GM23248 (cell line): ENCODE results near the gene MMS22L. TPM values are rescaled to one million over a fixed set of nuclear protein-coding genes. Genes with fewer than 3 reads are reported as not detected.

ENCODE experiments used
- DNase-seq: peaks from one replicate; pipeline ENCODE4 v3.0.0-alpha.2; 2015
- H2AFZ ChIP-seq: fragments of 200-600 bp; sonication (generic); 2 replicates; pipeline ENCODE4 v1.6.1; 2016; ENCODE audit warnings: antibody characterized with exemption
- H3F3A ChIP-seq: fragments of 200-600 bp; sonication (generic); 2 replicates; pipeline ENCODE4 v1.6.1; 2016; ENCODE audit warnings: mild to moderate bottlenecking, antibody characterized with exemption, mixed run types; ENCODE audit not compliant: insufficient read depth
- H3K27ac ChIP-seq: fragments of 200-600 bp; sonication (generic); 2 replicates; pipeline ENCODE4 v1.5.1; 2016; ENCODE audit warnings: mild to moderate bottlenecking
- H3K27me3 ChIP-seq: fragments of 200-600 bp; sonication (generic); replicated peaks from 2 replicates; pipeline ENCODE4 v1.6.1; 2016; ENCODE audit warnings: mild to moderate bottlenecking; ENCODE audit not compliant: insufficient read depth
- H3K36me3 ChIP-seq: fragments of 200-600 bp; sonication (generic); 2 replicates; pipeline ENCODE4 v1.6.1; 2016; ENCODE audit warnings: low read depth, mild to moderate bottlenecking
- H3K4me1 ChIP-seq: fragments of 200-600 bp; sonication (generic); 2 replicates; pipeline ENCODE4 v1.6.1; 2016; ENCODE audit warnings: mild to moderate bottlenecking; ENCODE audit not compliant: insufficient read depth
- H3K4me2 ChIP-seq: fragments of 200-600 bp; sonication (generic); one replicate; pipeline ENCODE4 v1.6.1; 2016; ENCODE audit warnings: mild to moderate bottlenecking; ENCODE audit not compliant: unreplicated experiment
- H3K4me3 ChIP-seq: fragments of 200-600 bp; sonication (generic); 2 replicates; pipeline ENCODE4 v1.5.1; 2016; ENCODE audit warnings: mild to moderate bottlenecking
- H3K79me2 ChIP-seq: fragments of 200-600 bp; sonication (generic); 2 replicates; pipeline ENCODE4 v1.6.1; 2016; ENCODE audit warnings: mild to moderate bottlenecking; ENCODE audit not compliant: insufficient read depth
- H3K9ac ChIP-seq: fragments of 200-600 bp; sonication (generic); 2 replicates; pipeline ENCODE4 v1.6.1; 2016; ENCODE audit warnings: mild to moderate bottlenecking
- H3K9me2 ChIP-seq: fragments of 200-600 bp; sonication (generic); 2 replicates; pipeline ENCODE4 v1.6.1; 2016; ENCODE audit warnings: mixed run types, mild to moderate bottlenecking, moderate library complexity; ENCODE audit not compliant: insufficient read depth
- H3K9me3 ChIP-seq: fragments of 200-600 bp; sonication (generic); one replicate; pipeline ENCODE4 v1.6.1; 2017; ENCODE audit warnings: low read depth
- H4K20me1 ChIP-seq: fragments of 200-600 bp; sonication (generic); 2 replicates; pipeline ENCODE4 v1.6.0; 2016; ENCODE audit not compliant: insufficient read depth
- EZH2 ChIP-seq: fragments of 200-600 bp; sonication (generic); IDR thresholded peaks from 2 replicates; pipeline ENCODE4 v1.6.1; 2018; ENCODE audit warnings: antibody characterized with exemption, mild to moderate bottlenecking; ENCODE audit not compliant: insufficient read depth, poor library complexity, severe bottlenecking
- EZH2phosphoT487 ChIP-seq: fragments of 200-600 bp; sonication (generic); IDR thresholded peaks from 2 replicates; pipeline ENCODE4 v1.6.1; 2018; ENCODE audit warnings: antibody characterized with exemption, moderate library complexity, mild to moderate bottlenecking, low read depth; ENCODE audit not compliant: insufficient read depth
- whole genome bisulfite sequencing, 2 experiments: methylation state at CpG; one replicate each; pipeline ENCODE4 v1.1.6; 2015 to 2017; ENCODE audit warnings: low lambda C conversion rate in 2 of 2, low coverage in 1 of 2; ENCODE audit errors: missing lambda C conversion rate in 2 of 2; 5-methylcytosine and 5-hydroxymethylcytosine counted together
- in situ Hi-C: fragments of 300-500 bp; cut with MboI; formaldehyde crosslinking; loops from 2 replicates; pipeline ENCODE4 v1.15.0; 2020
- polyA plus RNA-seq: library from polyadenylated mRNA; unstranded; fragments of >200 nt; fragmentation: Nextera tagmentation; extraction: Ambion mirVana; gene quantifications from 2 replicates; pipeline ENCODE4 v1.2.1, GENCODE V29; 2016
- total RNA-seq: library from RNA; depleted of rRNA; stranded (reverse); fragments of >200 nt; shearing (Covaris generic); gene quantifications from 2 replicates; pipeline ENCODE4 v1.2.3, GENCODE V29; 2014

The MMS22L gene
- total and polyA plus RNA-seq, 2 experiments from 2014 or later: 4.1 to 12.9 TPM

DNA sequence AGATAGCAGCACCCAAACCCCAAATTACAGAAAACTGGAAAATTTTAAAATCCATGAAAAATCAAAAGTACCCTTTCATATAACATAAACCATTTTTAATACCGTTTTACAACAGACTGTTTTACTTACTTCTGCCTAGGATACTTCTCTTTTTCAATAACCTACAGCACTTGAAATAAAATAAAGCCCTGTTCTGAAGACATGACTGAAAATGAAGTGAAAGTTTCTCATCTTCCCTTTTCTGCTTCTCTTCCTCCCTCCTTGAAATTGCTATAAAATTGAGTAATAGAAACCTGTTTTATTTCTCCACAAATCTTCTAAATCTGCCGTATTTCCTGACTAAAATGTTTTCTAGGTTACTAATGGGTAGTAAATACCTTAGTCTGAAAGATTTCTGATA, 20.3 kb downstream of the MMS22L start:
- H3K4me1 ChIP-seq: no peaks in the 10 kb centered on the region
- H3K9ac ChIP-seq: no peak overlapping the region
- peaks cover 14% of the 10 kb centered on the region for H3K36me3 ChIP-seq
- H3K4me2 ChIP-seq: no peak overlapping the region
- no peak for DNase-seq
- no peak overlapping the region for H3K27ac ChIP-seq
- no peak overlapping the region for H2AFZ ChIP-seq
- H3K9me3 ChIP-seq: no peaks in the 10 kb centered on the region
- H4K20me1 ChIP-seq: no peaks in the 10 kb centered on the region
- no peak overlapping the region for H3K4me3 ChIP-seq
- no peaks in the 10 kb centered on the region for H3K9me2 ChIP-seq
- TF ChIP-seq EZH2 (no peak), EZH2phosphoT487 (no peak)
- in situ Hi-C loops: no loop called here
- H3K79me2 ChIP-seq: no peaks in the 10 kb centered on the region
- no peaks in the 10 kb centered on the region for H3F3A ChIP-seq
- no peaks in the 10 kb centered on the region for H3K27me3 ChIP-seq
- 95 to 99% methylated on average over 2 of the region's 2 CpGs for WGBS, 2 experiments

DNA sequence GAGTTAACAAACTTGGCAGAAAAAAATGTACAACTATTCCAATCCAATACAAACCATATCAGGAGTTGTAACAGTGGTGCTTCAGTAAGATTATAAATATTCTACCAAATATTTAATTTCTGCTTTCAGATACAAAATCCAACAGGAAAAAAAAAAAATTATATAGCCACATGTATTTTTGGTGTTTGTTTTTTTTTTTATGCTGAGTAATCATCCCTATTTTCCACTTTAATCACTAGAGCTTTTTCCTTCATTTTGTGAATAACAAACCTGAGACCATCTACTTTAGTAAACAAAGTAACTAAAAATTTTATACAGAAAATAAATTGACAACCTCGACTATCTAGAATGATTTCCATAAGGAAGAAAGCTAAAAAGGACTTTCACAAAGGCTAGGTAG, 36.2 kb downstream of the MMS22L start:
- no peak overlapping the region for H3K4me2 ChIP-seq
- no peaks in the 10 kb centered on the region for H3K9me2 ChIP-seq
- H3K27me3 ChIP-seq: no peaks in the 10 kb centered on the region
- 92 to 96% methylated on average over 1 of the region's 1 CpG for WGBS, 2 experiments
- no peak overlapping the region for H2AFZ ChIP-seq
- in situ Hi-C loops: no loop called here
- no peaks in the 10 kb centered on the region for H3K9me3 ChIP-seq
- H3K79me2 ChIP-seq: no peaks in the 10 kb centered on the region
- no peaks in the 10 kb centered on the region for H3K36me3 ChIP-seq
- H3F3A ChIP-seq: no peaks in the 10 kb centered on the region
- no peak overlapping the region for H3K9ac ChIP-seq
- no peaks in the 10 kb centered on the region for H3K4me1 ChIP-seq
- H3K4me3 ChIP-seq: no peak overlapping the region
- H3K27ac ChIP-seq: no peak overlapping the region
- DNase-seq: no peak
- TF ChIP-seq EZH2 (no peak), EZH2phosphoT487 (no peak)
- H4K20me1 ChIP-seq: no peaks in the 10 kb centered on the region

GRCh38 chr6:97240222-97240621, 42.8 kb downstream of the MMS22L start:
- in situ Hi-C loops: no loop called here
- Histone ChIP-seq H4K20me1 (no peaks in the 10 kb centered on the region), H3K79me2 (no peaks in the 10 kb centered on the region), H3K9me2 (no peaks in the 10 kb centered on the region), H3K4me1 (peaks cover 7% of the 10 kb centered on the region; the same call in 1 of the 2 replicates), H3K4me3 (no peak overlapping the region), H3K9me3 (no peaks in the 10 kb centered on the region), H3K36me3 (no peaks in the 10 kb centered on the region), H2AFZ (no peak overlapping the region), H3F3A (no peaks in the 10 kb centered on the region), H3K9ac (no peak overlapping the region), H3K27me3 (no peaks in the 10 kb centered on the region), H3K27ac (no peak overlapping the region), H3K4me2 (peak overlapping the region; percentile 23)
- 95 to 100% methylated on average over 2 of the region's 2 CpGs for WGBS, 2 experiments
- DNase-seq: peak; percentile 63
- TF ChIP-seq EZH2 (no peak), EZH2phosphoT487 (no peak)

DNA sequence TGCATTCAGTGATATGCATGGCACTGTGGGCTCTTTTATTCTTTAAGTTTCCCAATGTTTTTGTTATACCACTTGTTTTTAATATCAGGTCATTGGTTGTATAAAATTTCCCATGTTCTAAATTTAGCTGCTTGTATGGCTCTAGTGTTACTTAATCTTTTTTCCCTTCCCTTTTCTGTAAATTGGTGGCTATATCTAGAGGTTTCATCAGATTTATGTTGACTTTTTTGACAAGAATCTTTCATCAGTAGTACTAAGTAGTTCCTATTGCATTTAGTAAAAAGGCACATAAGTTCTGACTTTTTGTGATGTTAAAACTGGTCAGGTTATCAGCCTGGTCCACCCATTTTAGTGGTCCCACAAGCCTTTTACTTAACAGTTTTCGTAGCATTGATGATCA, 51.1 kb downstream of the MMS22L start:
- Histone ChIP-seq H3K4me2 (no peak overlapping the region), H3F3A (no peaks in the 10 kb centered on the region), H3K27ac (no peak overlapping the region), H3K27me3 (no peaks in the 10 kb centered on the region), H3K36me3 (no peaks in the 10 kb centered on the region), H3K79me2 (no peaks in the 10 kb centered on the region), H2AFZ (no peak overlapping the region), H3K9ac (no peak overlapping the region), H3K4me1 (no peaks in the 10 kb centered on the region), H3K4me3 (no peak overlapping the region), H3K9me2 (peaks cover 5% of the 10 kb centered on the region; the same call in 1 of the 2 replicates), H4K20me1 (no peaks in the 10 kb centered on the region), H3K9me3 (no peaks in the 10 kb centered on the region)
- 94 to 100% methylated on average over 1 of the region's 1 CpG for WGBS, 2 experiments
- TF ChIP-seq EZH2: no peak
- no peak for TF ChIP-seq EZH2phosphoT487
- in situ Hi-C loops: no loop called here
- DNase-seq: no peak

DNA sequence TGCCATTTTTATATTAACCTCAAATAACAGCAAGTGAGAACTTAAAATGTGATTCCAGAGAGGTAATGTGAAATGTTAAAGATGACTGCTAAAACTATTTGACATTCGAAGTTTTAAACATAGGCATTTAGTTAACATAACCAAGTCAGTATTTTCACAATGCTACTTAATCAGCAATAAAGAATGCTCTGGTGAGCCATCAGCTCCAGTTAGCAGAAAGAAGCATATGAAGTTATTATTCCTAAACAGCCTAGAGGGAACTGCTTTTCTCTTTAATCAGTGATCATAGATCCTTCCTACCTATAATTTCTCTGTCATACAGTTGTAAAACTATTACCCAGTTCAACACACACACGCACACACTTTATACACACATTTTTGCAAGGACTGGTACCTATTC, 60.1 kb downstream of the MMS22L start:
- no peaks in the 10 kb centered on the region for H3K27me3 ChIP-seq
- H3K9me2 ChIP-seq: no peaks in the 10 kb centered on the region
- no peaks in the 10 kb centered on the region for H3K9me3 ChIP-seq
- no peak overlapping the region for H2AFZ ChIP-seq
- H3K4me1 ChIP-seq: peaks cover 11% of the 10 kb centered on the region
- peak; percentile 44 for DNase-seq
- no peaks in the 10 kb centered on the region for H3K36me3 ChIP-seq
- H3K27ac ChIP-seq: no peak overlapping the region
- TF ChIP-seq EZH2phosphoT487 (no peak), EZH2 (no peak)
- no peak overlapping the region for H3K4me3 ChIP-seq
- H3K4me2 ChIP-seq: no peak overlapping the region
- no peaks in the 10 kb centered on the region for H3F3A ChIP-seq
- H4K20me1 ChIP-seq: no peaks in the 10 kb centered on the region
- H3K79me2 ChIP-seq: no peaks in the 10 kb centered on the region
- no peak overlapping the region for H3K9ac ChIP-seq
- 91 to 94% methylated on average over 2 of the region's 2 CpGs for WGBS, 2 experiments
- in situ Hi-C loops: no loop called here
